ENCODE data around the gene MYO18B. TPM values are rescaled to one million over a fixed set of nuclear protein-coding genes. Genes with fewer than 3 reads are reported as not detected.

MYO18B gene
- total and polyA plus RNA-seq, 2 donors (not counting 3 experiments of a cell fraction or from before 2014, with no cell fraction given) = 0.01 TPM; not detected in 1

- H4K20me1 ChIP-seq (replicated peaks; ENCODE audit: control insufficient read depth, extremely low read depth, insufficient read depth, low read length) = no peaks in the 10 kb centered on the region
- H3K27me3 ChIP-seq (ENCODE audit: control insufficient read depth in 2 of 2, insufficient read depth in 2 of 2, low read length in 2 of 2) = no peaks in the 10 kb centered on the region
- H2AFZ ChIP-seq (ENCODE audit: low read depth, low read length) = no peak overlapping the region
- ChIA-PET POLR2A (no interaction called here), CTCF (no interaction called here)
- no peak overlapping the region for H3K4me2 ChIP-seq (ENCODE audit: insufficient read depth, low read length)
- dilution Hi-C loops (cut with MboI; ENCODE audit: extremely low pct_ligation_motif_present, low sequenced_read_pairs) = no loop called here
- H3K4me1 ChIP-seq (ENCODE audit: control insufficient read depth, extremely low read depth, insufficient read depth, low read length) = no peaks in the 10 kb centered on the region
- no peaks in the 10 kb centered on the region for H3K36me3 ChIP-seq (ENCODE audit: control insufficient read depth in 2 of 2, extremely low read depth in 1 of 2, insufficient read depth in 2 of 2, low read length in 2 of 2)
- no peaks in the 10 kb centered on the region for H3K9me1 ChIP-seq (replicated peaks; ENCODE audit: control insufficient read depth, extremely low read depth, insufficient read depth, low read length)
- no peak overlapping the region for H3K4me3 ChIP-seq (replicated peaks in 1 of 3; ENCODE audit: insufficient read depth in 1 of 3, low read depth in 1 of 3, low read length in 3 of 3)
- peaks cover 2% of the 10 kb centered on the region for H3K9me3 ChIP-seq (replicated peaks; ENCODE audit: control insufficient read depth, insufficient read depth, low read length)
- H3K27ac ChIP-seq (ENCODE audit: insufficient read depth, low read depth, low read length) = no peak overlapping the region
- no peak for FAIRE-seq
- no peaks in the 10 kb centered on the region for H3K79me2 ChIP-seq (ENCODE audit: control insufficient read depth, insufficient read depth, low read length)
- TF ChIP-seq MYC (IDR thresholded peaks at IDR 0.05; ENCODE audit: low read depth, low read length) = no peak
- no peak overlapping the region for H3K9ac ChIP-seq (replicated peaks; ENCODE audit: extremely low read depth, insufficient read depth, low read length)
- no TSS peak for BruUV-seq (replicated peaks)
- DNase-seq (ENCODE audit: low read depth, low spot score) = no peak
- intact Hi-C loops (cut with micrococcal nuclease) = no loop called here
Observed at GRCh38 chr22:25964961-25965730, 223.2 kb downstream of the MYO18B start.

- TF ChIP-seq GATA2 (IDR thresholded peaks at IDR 0.05; ENCODE audit: insufficient read depth, insufficient read length, low read depth, low read length) = no peak
- TF ChIP-seq POLR2AphosphoS5 (IDR thresholded peaks at IDR 0.05; ENCODE audit: insufficient read depth, low read depth, low read length) = no peak
- TF ChIP-seq EZH2 (IDR thresholded peaks at IDR 0.05; ENCODE audit: borderline replicate concordance, low read depth, low read length, severe bottlenecking) = no peak
- TF ChIP-seq CTCF (IDR thresholded peaks at IDR 0.05; ENCODE audit: extremely low read depth in 1 of 2, insufficient read depth in 1 of 2, low read depth in 1 of 2, low read length in 2 of 2) = no peak
- no peak for TF ChIP-seq JUN (IDR thresholded peaks at IDR 0.05; ENCODE audit: borderline replicate concordance, insufficient read depth, insufficient read length, low read depth)
- TF ChIP-seq FOS (IDR thresholded peaks at IDR 0.05; ENCODE audit: borderline replicate concordance, insufficient read depth, low read length) = no peak
- no peak for TF ChIP-seq MYC (IDR thresholded peaks at IDR 0.05; ENCODE audit: low read depth, low read length)
- no peak for TF ChIP-seq MAX (IDR thresholded peaks at IDR 0.05; ENCODE audit: insufficient read depth, insufficient read length)
- no peak for TF ChIP-seq POLR2A (IDR thresholded peaks at IDR 0.05; ENCODE audit: low read depth, low read length)
- no peak for DNase-seq (ENCODE audit: low read depth, low spot score)
- H3K36me3 ChIP-seq (ENCODE audit: control insufficient read depth in 2 of 2, extremely low read depth in 1 of 2, insufficient read depth in 2 of 2, low read length in 2 of 2) = no peaks in the 10 kb centered on the region
- no TSS peak for BruUV-seq (replicated peaks)
- no peaks in the 10 kb centered on the region for H3K9me1 ChIP-seq (replicated peaks; ENCODE audit: control insufficient read depth, extremely low read depth, insufficient read depth, low read length)
- H3K27me3 ChIP-seq (ENCODE audit: control insufficient read depth in 2 of 2, insufficient read depth in 2 of 2, low read length in 2 of 2) = no peaks in the 10 kb centered on the region
- intact Hi-C loops (cut with micrococcal nuclease) = no loop called here
- H3K4me2 ChIP-seq (ENCODE audit: insufficient read depth, low read length) = no peak overlapping the region
- H3K4me1 ChIP-seq (ENCODE audit: control insufficient read depth, extremely low read depth, insufficient read depth, low read length) = no peaks in the 10 kb centered on the region
- POLR2A ChIA-PET = no interaction called here
- H2AFZ ChIP-seq (ENCODE audit: low read depth, low read length) = no peak overlapping the region
- no peak overlapping the region for H3K9ac ChIP-seq (replicated peaks; ENCODE audit: extremely low read depth, insufficient read depth, low read length)
- CTCF ChIA-PET = no interaction called here
- dilution Hi-C loops (cut with MboI; ENCODE audit: extremely low pct_ligation_motif_present, low sequenced_read_pairs) = no loop called here
- H3K4me3 ChIP-seq (replicated peaks in 1 of 3; ENCODE audit: insufficient read depth in 1 of 3, low read depth in 1 of 3, low read length in 3 of 3) = no peak overlapping the region
- H3K9me3 ChIP-seq (replicated peaks; ENCODE audit: control insufficient read depth, insufficient read depth, low read length) = peaks cover 2% of the 10 kb centered on the region
- no peaks in the 10 kb centered on the region for H3K79me2 ChIP-seq (ENCODE audit: control insufficient read depth, insufficient read depth, low read length)
- FAIRE-seq = no peak
- no peak overlapping the region for H3K27ac ChIP-seq (ENCODE audit: insufficient read depth, low read depth, low read length)
- no peaks in the 10 kb centered on the region for H4K20me1 ChIP-seq (replicated peaks; ENCODE audit: control insufficient read depth, extremely low read depth, insufficient read depth, low read length)
Observed at GRCh38 chr22:25966448-25966913, 224.5 kb downstream of the MYO18B start.

Data from endothelial cell of umbilical vein (primary cell).